HL-60 (cell line): ENCODE results near the gene DNAJC6.

Experiments
- POLR2AphosphoS5 ChIP-seq: IDR thresholded peaks from 2 replicates; pipeline ENCODE4 v1.6.1; 2012; ENCODE audit warnings: low read depth
- TF ChIP-seq, protein P1 (sequence below): IDR thresholded peaks from one replicate; pipeline ENCODE4 v1.5.1; 2011; ENCODE audit warnings: low read length, control low read depth, inconsistent platforms; ENCODE audit not compliant: insufficient read depth

DNA sequence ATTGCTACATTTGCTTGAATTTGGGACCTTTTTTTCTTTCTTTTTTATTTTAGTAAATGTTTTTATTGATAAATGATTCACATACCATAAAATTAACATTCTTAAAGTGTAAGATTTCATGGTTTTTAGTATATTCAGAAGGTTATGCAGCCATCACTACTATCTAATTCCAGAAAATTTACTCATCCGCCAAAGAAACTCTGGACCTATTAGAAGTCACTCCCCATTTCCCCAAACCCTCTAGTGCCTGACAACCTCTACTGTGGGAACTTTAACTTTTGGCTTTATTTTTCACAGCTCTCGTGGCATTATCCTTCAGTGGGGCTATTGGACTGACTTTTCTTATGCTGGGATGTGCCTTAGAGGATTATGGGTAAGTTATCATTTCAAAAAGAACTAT, 115.7 kb downstream of the DNAJC6 start:
- TF ChIP-seq, protein P1, sequence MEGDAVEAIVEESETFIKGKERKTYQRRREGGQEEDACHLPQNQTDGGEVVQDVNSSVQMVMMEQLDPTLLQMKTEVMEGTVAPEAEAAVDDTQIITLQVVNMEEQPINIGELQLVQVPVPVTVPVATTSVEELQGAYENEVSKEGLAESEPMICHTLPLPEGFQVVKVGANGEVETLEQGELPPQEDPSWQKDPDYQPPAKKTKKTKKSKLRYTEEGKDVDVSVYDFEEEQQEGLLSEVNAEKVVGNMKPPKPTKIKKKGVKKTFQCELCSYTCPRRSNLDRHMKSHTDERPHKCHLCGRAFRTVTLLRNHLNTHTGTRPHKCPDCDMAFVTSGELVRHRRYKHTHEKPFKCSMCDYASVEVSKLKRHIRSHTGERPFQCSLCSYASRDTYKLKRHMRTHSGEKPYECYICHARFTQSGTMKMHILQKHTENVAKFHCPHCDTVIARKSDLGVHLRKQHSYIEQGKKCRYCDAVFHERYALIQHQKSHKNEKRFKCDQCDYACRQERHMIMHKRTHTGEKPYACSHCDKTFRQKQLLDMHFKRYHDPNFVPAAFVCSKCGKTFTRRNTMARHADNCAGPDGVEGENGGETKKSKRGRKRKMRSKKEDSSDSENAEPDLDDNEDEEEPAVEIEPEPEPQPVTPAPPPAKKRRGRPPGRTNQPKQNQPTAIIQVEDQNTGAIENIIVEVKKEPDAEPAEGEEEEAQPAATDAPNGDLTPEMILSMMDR = no peak
- TF ChIP-seq POLR2AphosphoS5 = no peak
